ENCODE data around the gene CYS1.

GRCh38 chr2:10103179-10103578 lies 23.0 kb upstream of the CYS1 start:
- TF ChIP-seq, protein P1, sequence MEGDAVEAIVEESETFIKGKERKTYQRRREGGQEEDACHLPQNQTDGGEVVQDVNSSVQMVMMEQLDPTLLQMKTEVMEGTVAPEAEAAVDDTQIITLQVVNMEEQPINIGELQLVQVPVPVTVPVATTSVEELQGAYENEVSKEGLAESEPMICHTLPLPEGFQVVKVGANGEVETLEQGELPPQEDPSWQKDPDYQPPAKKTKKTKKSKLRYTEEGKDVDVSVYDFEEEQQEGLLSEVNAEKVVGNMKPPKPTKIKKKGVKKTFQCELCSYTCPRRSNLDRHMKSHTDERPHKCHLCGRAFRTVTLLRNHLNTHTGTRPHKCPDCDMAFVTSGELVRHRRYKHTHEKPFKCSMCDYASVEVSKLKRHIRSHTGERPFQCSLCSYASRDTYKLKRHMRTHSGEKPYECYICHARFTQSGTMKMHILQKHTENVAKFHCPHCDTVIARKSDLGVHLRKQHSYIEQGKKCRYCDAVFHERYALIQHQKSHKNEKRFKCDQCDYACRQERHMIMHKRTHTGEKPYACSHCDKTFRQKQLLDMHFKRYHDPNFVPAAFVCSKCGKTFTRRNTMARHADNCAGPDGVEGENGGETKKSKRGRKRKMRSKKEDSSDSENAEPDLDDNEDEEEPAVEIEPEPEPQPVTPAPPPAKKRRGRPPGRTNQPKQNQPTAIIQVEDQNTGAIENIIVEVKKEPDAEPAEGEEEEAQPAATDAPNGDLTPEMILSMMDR (IDR thresholded peaks at IDR 0.05) = no peak
- no peak for TF ChIP-seq EZH2 (IDR thresholded peaks at IDR 0.05)
